HG03575 (cell line): Measurements from ENCODE around the gene SLC30A5.
"Not testable (repeated sequence)": the region's sequence is repeated elsewhere in the genome, so short reads cannot be mapped to it uniquely, and the experiment has no call there.

Experiments
- ATAC-seq: cut with Tn5 transposase; IDR thresholded peaks from one replicate; pipeline ENCODE4 v1.9.1; 2021; ENCODE audit not compliant: unreplicated experiment, insufficient number of reproducible peaks, low FRiP score; ENCODE audit errors: extremely low read depth

SLC30A5 gene

DNA sequence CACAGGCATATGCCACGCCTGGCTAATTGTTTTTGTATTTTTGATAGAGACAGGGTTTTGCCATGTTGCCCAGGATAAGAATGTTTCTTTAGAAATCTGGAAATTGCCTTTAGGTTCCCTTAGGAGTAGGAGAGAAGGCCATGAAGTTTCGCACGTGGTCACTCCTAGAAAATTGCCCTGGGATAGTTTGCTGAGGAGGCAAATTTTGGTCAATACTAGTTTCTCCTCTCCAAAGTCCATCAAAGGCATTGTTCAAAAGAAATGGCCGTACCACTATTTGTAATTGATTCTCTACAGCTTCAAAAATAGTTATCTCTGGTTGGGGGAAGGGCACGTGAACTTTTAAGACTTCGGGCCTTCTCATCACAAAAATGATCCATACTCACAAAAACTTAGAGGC is 845 bp upstream of the SLC30A5 start:
- no peak for ATAC-seq

DNA sequence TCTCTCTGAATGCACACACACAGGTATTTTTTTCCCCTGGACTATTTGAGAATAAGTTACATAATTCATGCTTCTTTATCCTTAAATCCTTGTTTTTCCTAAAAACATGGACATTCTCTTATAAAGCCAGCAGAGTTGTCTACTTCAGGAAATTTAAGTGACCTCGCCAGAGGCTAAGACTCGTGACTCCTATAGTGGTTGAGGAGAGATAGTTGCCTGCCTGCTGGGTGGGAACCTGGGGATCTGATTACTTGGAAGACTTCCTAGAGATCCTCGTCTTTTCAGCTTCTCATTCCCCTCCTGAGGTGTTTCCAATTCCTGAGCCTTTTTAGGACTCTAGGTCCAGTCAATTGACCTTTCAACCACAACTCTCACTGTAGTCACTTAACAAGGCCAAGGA is 5.5 kb downstream of the SLC30A5 start:
- no peak for ATAC-seq

DNA sequence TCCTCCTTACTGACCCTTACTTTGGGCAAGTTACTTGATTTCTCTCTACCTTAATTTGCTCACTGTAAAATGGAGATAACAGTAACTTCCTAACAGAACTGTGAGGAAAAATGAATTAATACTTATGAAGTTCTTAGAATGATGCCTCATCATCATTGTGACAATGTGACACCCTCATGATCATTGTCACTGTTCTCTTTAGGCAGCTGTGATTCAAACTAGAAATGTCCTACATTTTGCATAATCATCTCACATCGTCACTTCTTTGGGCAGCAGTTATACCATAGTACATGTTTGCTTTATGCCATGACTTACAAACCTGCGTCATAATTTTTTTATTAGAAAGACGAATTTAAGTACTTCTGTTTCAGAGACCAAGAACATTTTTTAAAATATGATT is 9.7 kb downstream of the SLC30A5 start:
- no peak for ATAC-seq

DNA sequence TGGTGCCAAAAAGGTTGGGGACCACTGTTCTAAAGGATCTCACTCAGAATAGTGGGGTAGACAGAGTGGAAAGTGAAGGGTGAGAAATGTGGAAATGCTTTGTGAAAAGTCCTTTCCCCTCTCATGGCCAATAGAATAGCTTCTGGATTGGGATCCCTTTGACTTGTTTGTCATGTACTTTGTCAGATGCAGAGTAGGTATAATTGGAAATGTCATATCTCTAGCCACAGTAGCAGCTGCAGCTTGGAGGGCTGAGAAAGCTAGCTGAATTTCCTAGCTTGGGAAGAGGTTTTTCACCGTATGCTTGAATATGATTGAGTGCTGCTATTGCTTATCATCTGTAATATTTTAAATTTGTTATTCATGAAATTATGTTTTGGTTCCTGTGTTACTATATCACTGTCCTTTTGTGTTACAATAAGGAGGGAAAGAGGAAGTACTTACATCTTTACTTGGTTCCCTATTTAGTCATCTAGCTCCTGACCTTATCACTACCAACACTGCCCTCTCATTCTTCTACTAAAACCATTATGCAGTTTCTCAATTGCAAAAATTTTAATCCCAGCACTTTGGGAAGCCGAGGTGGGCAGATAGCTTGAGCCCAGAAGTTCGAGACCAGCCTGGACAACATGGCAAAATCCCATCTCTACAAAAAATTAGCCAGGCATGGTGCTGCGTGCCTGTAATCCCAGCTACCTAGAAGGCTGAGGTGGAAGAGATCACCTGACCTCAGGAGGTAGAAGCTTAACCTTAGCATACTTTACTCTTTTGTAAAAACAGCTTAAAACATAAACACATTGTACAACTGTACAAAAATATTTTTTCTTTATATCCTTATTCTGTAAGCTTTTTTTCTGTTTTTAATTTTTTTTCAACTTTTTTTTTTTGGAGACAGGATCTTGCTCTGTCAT is 12.4 kb downstream of the SLC30A5 start:
- no peak for ATAC-seq

DNA sequence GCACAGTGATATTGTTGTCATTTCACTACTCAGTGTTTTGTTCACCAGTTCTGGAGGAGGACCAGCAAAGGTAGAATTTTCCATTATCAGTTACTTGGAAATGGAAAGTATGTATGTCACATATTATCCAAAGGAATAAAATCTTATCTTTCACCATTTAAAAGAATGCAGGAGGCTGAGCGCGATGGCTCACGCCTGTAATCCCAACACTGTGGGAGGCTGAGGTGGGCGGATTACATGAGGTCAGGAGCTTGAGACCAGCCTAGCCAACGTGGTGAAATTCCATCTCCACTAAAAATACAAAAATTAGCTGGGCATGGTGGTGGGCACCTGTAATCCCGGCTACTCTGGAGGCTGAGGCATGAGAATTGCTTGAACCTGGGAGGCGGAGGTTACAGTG is 14.6 kb downstream of the SLC30A5 start:
- ATAC-seq, result not testable (repeated sequence)

DNA sequence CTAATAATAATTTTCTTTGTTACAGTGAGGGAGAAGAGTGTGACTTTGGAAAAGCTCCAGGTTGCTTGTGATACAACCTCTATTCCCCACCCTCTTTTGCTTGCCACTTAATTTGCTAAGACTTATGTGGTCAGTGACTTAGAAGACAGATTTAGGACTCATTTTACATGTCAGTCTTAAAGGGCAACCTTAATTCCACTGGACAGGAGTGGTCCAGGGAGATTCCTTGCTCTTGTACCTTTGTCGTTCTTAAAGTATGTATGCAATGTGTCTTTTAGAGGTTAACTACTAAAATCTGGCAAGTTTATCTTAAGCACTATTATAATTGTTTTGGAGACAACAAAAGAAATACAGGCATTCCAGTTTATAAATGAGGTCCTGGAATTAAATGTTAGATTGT is 20.0 kb downstream of the SLC30A5 start:
- ATAC-seq, result no peak

DNA sequence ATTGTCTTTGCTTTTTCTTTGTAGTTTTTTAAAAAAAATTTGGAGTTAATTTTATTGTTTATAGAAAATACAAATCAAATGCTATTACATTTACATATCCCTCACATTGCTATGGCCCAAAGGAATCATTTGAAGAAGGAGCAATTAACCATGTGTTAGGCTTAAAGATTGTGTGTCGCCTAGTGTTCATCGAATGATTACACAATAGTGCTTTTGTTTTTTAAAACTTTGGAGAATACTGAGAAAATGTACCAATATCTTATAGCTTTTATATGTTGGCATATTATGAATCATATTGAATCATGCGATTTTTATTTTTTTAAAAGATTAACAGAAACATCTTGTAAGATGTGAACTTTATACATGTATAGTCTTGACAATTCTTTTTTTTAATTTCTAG is 21.7 kb downstream of the SLC30A5 start:
- ATAC-seq, result no peak

DNA sequence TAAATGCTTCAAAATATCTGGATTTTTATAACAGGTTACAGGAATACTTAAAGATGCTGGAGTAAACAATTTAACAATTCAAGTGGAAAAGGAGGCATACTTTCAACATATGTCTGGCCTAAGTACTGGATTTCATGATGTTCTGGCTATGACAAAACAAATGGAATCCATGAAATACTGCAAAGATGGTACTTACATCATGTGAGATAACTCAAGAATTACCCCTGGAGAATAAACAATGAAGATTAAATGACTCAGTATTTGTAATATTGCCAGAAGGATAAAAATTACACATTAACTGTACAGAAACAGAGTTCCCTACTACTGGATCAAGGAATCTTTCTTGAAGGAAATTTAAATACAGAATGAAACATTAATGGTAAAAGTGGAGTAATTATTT is 35.6 kb downstream of the SLC30A5 start:
- no peak for ATAC-seq

DNA sequence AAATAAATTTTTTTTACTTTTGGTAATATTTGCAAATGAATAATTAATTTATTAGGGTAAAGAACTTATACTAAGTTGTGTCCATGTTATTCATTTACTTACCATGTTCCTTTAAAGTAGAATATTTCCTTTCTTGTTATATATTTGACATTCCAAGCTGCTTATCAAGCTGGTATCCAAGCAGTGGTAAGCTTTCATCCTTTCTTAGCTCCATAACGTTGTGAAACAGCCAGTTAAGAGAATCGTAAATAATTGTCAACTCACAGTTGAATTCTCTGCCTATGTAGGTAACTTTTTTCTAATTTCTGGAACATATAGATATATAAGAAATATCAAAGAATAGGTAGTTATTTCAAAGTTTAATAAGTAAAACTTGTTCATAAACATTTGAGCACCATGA is 36.4 kb downstream of the SLC30A5 start:
- no peak for ATAC-seq

DNA sequence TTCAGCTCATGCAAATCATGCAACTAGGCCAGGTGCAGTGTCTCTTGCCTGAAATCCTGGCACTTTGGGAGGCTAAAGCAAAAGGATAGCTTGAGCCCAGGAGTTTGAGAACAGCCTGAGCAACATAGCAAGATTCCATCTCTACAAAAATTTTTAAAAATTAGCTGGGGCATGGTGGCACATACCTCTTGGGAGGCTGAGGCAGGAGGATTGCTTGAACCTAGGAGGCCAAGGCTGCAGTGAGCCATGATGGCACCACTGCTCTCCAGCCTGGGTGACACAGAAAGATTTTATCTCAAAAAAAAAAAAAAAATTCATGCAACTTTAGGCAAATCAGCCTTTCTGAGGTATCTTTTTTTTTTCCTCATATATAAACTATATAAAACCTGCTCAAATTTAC is 37.5 kb downstream of the SLC30A5 start:
- no peak for ATAC-seq

DNA sequence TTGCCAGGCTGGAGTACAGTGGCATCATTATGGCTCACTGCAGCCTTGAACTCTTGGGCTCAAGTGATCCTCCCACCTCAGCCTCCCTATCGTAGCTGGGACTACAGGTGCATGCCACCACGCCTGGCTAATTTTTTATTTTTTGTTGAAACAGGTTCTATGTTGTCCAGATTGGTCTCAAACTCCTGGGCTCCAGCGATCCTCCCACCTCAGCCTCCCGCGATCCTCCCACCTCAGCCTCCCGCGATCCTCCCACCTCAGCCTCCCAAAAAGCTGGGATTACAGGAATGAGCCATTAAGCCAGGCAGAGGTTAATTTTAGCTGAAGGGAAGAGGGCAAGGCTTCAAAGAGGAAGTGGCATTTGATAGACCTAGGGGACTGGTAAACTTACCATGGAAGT is 40.3 kb downstream of the SLC30A5 start:
- no peak for ATAC-seq

DNA sequence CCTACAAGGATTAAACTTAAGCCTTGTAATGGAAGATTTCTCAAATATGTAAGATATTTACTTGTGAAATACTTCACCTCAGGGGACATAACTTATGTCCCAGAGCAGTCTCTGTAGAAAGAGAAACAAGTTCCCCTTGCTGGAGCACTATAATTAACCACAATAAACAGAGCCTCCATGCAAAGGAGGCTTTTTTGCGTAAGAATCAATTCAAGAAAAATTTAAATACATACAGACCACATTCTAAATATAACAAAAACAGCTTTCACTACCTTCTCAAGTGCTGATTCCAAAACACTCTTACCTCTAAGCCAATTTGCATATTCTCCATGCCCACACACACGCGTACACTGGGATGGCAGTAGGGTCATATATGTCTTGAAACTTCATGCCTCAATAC is 42.5 kb downstream of the SLC30A5 start:
- peak; percentile 80 for ATAC-seq

DNA sequence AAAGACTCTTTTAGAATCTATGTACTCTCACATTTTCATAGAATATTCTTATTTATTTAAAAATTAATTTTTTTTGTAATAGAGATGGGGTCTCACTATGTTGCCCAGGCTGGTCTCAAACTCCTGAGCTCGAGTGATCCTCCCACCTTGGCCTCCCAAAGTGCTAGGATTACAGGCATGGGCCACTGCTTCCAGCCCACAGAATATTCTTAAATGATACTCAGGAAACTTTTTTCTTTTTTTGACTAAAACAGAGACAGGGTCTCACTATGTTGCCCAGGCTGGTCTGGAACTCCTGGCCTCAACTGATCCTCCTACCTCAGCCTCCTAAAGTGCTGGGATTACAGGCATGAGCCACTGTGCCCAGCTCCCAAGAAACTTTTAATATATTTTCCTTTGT is 43.4 kb downstream of the SLC30A5 start:
- not testable (repeated sequence) for ATAC-seq

DNA sequence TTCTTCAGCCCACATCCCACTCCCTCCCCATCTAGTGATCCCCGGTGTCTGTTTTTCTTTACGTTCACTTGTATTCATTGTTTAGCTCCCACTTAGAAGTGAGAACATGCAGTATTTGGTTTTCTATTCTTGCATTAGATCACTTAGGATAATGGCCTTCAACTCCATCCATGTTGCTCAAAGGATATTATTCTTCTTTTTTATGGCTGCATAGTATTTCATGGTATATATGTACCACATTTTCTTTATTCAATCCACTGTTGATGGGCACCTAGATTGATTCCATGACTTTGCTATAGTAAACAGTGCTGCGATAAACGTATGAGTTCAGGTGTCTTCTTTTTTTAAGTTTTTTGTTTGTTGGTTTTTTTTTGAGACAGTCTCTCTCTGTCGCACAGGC is 44.0 kb downstream of the SLC30A5 start:
- ATAC-seq, result no peak

DNA sequence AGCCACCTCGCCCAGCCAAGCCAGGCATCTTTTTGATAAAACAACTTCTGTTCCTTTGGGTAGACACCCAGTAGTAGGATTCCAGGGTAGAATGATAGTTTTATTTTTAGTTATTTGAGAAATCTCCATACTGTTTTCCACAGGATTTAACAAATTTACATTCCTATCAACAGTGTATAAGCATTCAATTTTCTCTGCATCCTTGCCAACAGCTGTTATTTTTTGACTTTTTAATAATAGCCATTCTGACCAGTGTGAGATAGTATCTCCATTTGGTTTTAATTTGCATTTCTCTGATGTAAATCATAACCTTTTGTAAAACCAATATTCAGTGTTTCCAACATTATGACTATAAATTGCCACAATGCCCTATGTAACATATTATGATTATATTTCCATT is 45.0 kb downstream of the SLC30A5 start:
- no peak for ATAC-seq

DNA sequence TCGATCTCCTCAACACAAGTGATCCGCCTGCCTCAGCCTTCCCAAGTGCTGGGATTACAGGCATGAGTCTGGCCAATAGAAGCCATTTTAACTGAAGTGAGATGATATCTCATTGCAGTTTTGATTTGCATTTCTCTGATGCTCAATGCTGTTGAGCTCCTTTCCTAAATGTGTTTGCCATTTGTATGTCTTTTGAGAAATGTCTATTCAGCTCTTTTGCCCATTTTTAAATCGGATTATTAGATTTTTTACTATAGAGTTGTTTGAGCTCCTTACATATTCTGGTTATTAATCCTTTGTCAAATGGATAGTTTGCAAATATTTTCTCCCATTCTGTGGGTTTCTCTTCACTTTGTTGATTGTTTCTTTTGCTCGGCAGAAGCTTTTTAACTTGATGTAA is 46.4 kb downstream of the SLC30A5 start:
- not testable (repeated sequence) for ATAC-seq

DNA sequence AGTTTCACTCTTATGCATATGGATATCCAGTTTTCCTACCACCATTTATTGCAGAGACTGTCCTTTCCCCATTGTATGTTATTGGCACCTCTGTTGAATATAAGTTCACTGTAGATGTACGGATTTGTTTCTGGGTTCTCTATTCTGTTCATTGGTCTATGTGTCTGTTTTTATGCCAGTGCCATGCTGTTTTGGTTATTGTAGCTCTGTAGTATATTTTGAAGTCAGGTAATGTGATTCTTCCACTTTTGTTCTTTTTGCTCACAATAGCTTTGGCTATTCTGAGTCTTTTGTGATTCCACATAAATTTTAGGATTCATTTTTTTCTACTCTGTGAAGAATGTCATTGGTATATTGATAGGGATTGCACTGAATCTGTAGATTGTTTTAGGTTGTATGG is 47.0 kb downstream of the SLC30A5 start:
- ATAC-seq, result no peak

DNA sequence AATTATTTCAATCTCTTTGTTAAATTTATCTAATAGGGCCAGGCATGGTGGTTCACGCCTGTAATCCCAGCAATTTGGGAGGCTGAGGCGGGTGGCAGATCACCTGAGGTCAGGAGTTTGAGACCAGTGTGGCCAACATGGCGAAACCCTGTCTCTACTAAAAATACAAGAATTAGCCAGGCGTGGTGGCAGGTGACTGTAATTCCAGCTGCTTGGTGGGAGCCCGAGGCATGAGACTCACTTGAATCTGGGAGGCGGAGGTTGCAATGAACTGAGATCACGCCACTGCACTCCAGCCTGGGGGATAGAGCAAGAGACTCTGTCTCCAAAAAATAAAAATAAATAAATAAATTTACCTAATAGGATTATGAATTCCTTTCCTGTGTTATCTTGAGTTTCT is 54.8 kb downstream of the SLC30A5 start:
- not testable (repeated sequence) for ATAC-seq

DNA sequence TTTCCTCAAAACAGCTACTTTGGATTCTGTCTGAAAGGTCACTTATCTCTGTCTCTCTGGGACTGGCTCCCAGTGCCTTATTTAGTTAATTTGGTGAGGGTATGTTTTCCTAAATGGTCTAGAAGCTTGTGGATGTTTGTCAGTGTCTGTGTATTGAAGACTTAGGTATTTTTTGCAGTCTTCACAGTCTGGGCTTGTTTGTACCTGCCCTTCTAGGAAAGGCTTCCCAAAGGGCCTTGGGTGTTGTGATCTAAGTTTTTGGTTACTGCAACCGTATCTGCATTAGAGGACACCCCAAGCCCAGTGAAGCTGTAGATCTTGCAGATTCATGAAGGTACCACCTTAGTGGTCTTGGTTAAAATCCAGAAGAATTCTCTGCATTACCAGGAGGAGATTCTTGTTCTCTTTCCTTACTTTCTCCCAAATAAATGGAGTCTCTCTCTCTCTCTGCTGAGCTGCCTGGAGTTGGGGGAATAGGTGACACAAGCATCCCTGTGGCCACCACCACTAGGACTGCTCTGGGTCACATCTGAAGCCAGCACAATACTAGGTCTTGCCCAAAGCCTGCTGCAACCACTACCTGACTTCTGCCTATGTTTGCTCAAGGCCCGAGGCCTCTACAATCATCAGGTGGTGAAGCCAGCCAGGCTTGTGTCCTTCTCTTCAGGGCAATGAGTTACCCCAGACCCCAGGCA is 55.3 kb downstream of the SLC30A5 start:
- no peak for ATAC-seq

DNA sequence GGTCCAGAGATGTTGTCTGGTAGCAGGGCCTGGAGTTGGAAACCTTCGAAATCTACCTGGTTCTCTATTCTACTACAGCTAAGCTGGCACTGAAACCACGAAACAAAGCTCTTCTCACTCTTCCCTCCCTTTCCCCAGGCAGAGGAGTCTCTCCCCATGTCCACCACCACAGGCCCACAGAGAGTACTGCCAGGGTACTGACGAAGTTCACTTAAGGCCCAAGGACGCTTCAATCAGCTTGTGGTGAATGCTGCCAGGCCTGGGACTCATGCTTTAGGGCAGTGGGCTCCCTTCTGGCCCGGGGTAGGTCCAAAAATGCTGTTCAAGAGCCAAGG is 55.8 kb downstream of the SLC30A5 start:
- ATAC-seq, result no peak

DNA sequence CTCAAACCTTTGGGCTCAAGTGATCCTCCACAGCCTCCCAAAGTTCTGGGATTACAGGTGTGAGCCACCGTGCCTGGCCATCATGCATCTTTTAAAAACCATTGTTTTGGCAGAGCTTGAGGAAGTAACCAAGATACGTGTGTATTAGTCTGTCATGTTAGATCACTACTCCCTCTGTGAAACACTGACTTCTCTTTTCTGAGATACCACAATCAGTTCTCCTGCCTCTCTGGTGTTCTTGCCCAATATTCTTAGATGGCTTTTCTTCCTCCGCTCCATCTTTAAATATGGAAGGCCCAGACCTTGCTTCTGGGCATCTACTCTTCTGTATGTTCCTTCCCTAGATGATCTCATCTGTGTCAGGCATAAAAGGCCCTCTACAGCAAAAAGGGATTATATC is 58.9 kb downstream of the SLC30A5 start:
- ATAC-seq, result no peak
